Vagina (tissue), 2 donors: ENCODE data around the gene KIF5A.
"Not testable (repeated sequence)": the region's sequence is repeated elsewhere in the genome, so short reads cannot be mapped to it uniquely, and the experiment has no call there.

Source experiments
- POLR2AphosphoS5 ChIP-seq, 2 donors: sonication (generic); formaldehyde crosslinking; IDR thresholded peaks; one replicate each; pipeline ENCODE4 v1.9.0; 2017; ENCODE audit warnings: antibody characterized with exemption in 2 of 2, mild to moderate bottlenecking in 2 of 2, low read depth in 1 of 2; ENCODE audit not compliant: insufficient read depth in 1 of 2
- TF ChIP-seq, protein P1 (sequence below), 3 experiments: fragments of 450-650 bp in 2 of 3; fragments of 200-600 bp in 1 of 3; sonication (generic) in 1 of 3; IDR thresholded peaks; one replicate each; pipeline ENCODE4 v1.5.1; 2017 to 2019; ENCODE audit warnings: antibody characterized with exemption in 3 of 3, mild to moderate bottlenecking in 2 of 3, moderate library complexity in 2 of 3

- TF ChIP-seq, protein P1, sequence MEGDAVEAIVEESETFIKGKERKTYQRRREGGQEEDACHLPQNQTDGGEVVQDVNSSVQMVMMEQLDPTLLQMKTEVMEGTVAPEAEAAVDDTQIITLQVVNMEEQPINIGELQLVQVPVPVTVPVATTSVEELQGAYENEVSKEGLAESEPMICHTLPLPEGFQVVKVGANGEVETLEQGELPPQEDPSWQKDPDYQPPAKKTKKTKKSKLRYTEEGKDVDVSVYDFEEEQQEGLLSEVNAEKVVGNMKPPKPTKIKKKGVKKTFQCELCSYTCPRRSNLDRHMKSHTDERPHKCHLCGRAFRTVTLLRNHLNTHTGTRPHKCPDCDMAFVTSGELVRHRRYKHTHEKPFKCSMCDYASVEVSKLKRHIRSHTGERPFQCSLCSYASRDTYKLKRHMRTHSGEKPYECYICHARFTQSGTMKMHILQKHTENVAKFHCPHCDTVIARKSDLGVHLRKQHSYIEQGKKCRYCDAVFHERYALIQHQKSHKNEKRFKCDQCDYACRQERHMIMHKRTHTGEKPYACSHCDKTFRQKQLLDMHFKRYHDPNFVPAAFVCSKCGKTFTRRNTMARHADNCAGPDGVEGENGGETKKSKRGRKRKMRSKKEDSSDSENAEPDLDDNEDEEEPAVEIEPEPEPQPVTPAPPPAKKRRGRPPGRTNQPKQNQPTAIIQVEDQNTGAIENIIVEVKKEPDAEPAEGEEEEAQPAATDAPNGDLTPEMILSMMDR (IDR thresholded peaks at IDR 0.05): not testable (repeated sequence)
- not testable (repeated sequence) for TF ChIP-seq POLR2AphosphoS5 (IDR thresholded peaks at IDR 0.05; ENCODE audit: insufficient read depth in 1 of 2, low read depth in 1 of 2)
Measured at GRCh38 chr12:57618431-57618830, 68.6 kb downstream of the KIF5A start.
